COLO668 (cell line): ENCODE data around the gene ACACA.

ENCODE experiments used
- DNase-seq: peaks from one replicate; lab custom pipeline; 2025; ENCODE audit not compliant: unreplicated experiment; lab: John Stamatoyannopoulos, UW

Gene ACACA

DNA sequence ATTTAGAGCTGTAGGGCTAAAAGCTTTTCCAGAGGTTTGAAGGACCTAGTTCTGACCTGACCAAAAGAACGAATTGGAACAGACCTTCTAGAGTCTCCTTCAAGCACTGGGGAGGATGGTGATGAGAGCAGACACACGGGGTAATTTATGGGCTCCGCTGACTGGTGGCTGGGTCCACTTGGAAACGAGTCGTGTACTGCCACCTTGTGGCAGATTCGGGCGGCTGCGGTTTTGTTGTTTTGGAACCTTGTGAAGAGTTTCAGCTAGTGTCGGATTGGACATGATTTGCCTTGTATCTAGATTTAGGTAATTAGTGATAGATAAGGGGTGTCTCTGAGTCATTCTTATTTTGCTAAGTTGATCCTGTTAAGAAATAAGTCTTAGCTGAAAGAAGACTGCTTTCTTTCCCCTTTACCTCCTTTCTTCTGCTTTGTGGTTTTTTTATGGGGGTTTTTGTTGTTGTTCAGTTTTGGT lies 359.0 kb downstream of the ACACA start:
- peak; percentile 60 for DNase-seq

DNA sequence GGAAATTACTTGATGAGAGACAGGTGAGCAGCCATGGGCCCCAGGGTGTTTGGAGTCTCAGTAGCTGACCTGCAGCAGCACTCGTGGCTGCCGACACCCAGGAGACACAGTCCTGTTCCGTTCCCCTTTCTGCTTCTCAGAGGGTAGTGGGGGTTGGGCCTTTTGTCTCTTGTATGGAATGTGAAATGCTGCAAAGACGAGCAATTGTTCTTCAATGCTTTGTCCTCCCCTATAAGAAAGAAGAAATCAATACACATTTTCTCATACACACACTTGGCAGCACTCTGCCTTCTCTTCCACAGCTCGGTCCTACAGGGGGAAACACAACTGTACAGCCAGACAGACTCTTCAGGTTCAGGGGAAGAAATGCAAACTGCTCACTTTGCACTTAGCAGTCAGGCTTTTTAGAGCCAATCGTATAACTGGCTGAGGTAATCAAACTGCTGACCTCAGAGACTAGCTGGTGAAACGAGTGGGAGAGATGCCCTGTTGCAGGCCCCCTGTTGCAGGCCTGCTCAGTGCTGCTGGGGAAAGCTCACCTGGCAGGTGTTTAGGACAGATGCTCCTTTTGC lies 361.2 kb downstream of the ACACA start:
- DNase-seq, result no peak

DNA sequence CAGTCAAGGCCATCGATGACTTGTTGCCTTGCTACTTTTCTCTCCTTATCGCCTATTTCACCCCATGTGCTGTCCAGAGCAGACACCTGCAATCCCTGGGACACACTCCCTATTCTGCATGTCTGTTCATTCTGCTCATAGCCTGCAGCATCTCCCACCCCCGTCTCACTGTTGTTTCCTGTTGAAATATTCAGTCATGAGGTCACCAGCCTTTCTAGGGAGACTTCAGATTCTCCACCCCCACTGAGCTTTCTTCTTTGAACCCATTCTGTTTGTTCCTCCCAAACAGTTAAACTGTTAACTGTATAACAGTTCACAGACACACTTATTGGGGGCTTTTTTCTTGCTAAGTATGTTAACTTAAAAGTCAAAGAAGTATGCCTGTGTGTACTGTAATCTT lies 363.4 kb downstream of the ACACA start:
- DNase-seq, result no peak

DNA sequence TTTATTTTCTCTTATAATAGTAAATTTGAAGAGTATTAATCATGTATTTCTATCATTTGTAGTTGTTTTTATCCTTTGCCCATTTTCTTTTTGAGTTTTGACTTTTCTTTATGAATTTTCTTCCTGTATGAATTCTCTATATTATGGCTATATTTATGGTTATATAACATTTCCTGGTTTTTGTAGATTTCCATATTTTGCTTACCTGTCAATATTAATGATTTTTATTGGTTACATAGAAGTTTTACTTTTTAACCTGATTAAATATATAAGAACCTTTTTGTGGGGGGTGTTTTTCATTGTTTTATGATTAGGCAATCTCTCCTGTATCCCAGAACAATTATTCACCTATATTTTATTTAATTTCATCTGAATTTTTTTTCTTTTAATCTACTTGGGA lies 364.7 kb downstream of the ACACA start:
- DNase-seq, result no peak

DNA sequence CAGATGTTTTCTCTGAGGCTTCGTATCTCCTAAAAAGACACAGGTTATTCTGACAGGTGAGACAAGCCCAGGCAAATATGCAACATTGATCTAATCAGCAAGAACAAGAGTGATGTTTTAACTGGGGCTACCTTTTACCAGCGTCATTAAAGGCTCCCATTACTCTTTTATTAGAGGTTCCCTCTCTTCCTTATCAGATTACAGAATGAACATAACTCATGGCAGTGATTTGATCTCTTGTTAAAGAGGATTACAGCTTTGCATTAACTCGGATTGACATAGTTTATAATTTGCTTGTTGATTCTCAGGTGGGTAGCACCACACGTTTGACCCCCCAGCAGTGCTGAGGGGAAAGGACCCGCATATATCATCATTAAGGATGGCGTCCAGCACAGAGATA lies 367.4 kb downstream of the ACACA start:
- DNase-seq, result no peak

DNA sequence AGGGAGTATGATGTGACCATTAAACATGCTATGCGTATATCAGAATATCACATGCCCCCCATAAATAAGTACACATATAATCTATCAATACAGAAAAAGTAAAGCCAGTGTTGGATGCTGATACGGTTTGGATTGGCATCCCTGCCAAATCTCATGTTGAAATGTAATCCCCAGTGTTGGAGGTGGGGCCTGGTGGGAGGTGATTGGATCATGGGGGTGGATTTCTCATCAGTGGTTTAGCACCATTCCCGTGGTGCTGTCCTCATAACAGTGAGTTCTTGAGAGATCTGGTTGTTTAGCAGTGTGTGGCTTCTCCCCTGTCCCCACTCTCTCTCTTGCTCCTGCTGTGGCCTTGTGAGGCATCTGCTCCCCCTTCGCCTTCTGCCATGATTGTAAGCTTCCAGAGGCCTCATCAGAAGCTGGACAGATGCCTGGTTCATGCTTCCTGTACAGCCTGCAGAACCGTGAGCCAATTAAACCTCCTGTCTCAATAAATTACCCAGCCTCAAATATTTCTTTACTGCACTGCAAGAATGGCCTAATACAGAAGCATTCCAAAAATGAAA lies 369.0 kb downstream of the ACACA start:
- no peak for DNase-seq
